HepG2 (cell line): Measurements from ENCODE around the gene FKBP1A. TPM values are rescaled to one million over a fixed set of nuclear protein-coding genes. Genes with fewer than 3 reads are reported as not detected.

Experiments used
- ATAC-seq: fragments of 200-7000 bp; cut with Tn5 transposase; 3 replicates; pipeline ENCODE4 v1.9.1; 2020; ENCODE audit warnings: mild to moderate bottlenecking, moderate library complexity
- BruUV-seq: library from RNA; stranded (reverse); fragments of 400-500 nt; replicated peaks from 2 replicates; lab custom pipeline; 2021; lab: Mats Ljungman, UMichigan
- CTCF ChIA-PET: fragments of 300-600 bp; formaldehyde crosslinking; extraction: SDS; loops from one replicate; lab custom pipeline; 2021; ENCODE audit warnings: low total read pairs, inconsistent platforms, low intra/inter-chr PET ratio; lab: Yijun Ruan, JAX
- POLR2A ChIA-PET: fragments of 350-600 bp; sonication (Branson Sonifier 250); formaldehyde crosslinking; loops from one replicate; lab custom pipeline; 2020; ENCODE audit warnings: antibody characterized with exemption, inconsistent platforms; lab: Yijun Ruan, JAX
- DNase-seq: peaks from one replicate; pipeline ENCODE4 v3.0.0-alpha.2; 2015; ENCODE audit warnings: low spot score
- FAIRE-seq: peaks from 3 replicates; lab custom pipeline; 2011; peaks lifted over from hg19 to GRCh38; lab: Jason Lieb, UNC
- H2AFZ ChIP-seq: one replicate; pipeline ENCODE4 v1.6.1; 2011; ENCODE audit warnings: low read length, inconsistent platforms
- H3K27ac ChIP-seq: fragments of 300-600 bp; 3 replicates; pipeline ENCODE4 v1.8.0; 2011; ENCODE audit warnings: mixed run types, mild to moderate bottlenecking, mixed read lengths, low read length, inconsistent platforms; ENCODE audit not compliant: insufficient read depth; ENCODE audit errors: extremely low read length
- H3K27me3 ChIP-seq, 2 experiments: fragments of 200-600 bp in 1 of 2; 2 replicates in 1 of 2; 3 replicates in 1 of 2; pipeline versions ENCODE4 v1.6.0 to v1.8.0; 2011; ENCODE audit warnings: low read length in 2 of 2, mild to moderate bottlenecking in 2 of 2, moderate library complexity in 2 of 2, inconsistent platforms in 1 of 2; ENCODE audit not compliant: insufficient read depth in 2 of 2, control insufficient read depth in 1 of 2
- H3K36me3 ChIP-seq, 2 experiments: fragments of 200-600 bp in 1 of 2; replicated peaks in 1 of 2; 2 replicates in 1 of 2; 3 replicates in 1 of 2; pipeline versions ENCODE4 v1.5.1 to v1.8.0; 2011; ENCODE audit warnings: low read length in 2 of 2, inconsistent platforms in 1 of 2; ENCODE audit not compliant: insufficient read depth in 2 of 2, control insufficient read depth in 1 of 2
- H3K4me1 ChIP-seq: 2 replicates; pipeline ENCODE4 v1.5.1; 2012; ENCODE audit warnings: low read length, inconsistent platforms; ENCODE audit not compliant: insufficient read depth
- H3K4me2 ChIP-seq: 2 replicates; pipeline ENCODE4 v1.6.0; 2011; ENCODE audit warnings: low read depth, low read length, inconsistent platforms
- H3K4me3 ChIP-seq, 3 experiments: fragments of 200-600 bp in 1 of 3; sonication (generic), shearing (Covaris generic) in 1 of 3; replicated peaks in 1 of 3; 2 replicates each; pipeline ENCODE4 v1.5.1; 2011 to 2016; ENCODE audit warnings: low read length in 3 of 3, inconsistent platforms in 2 of 3, low read depth in 2 of 3, mild to moderate bottlenecking in 2 of 3, control low read depth in 1 of 3, mixed read lengths in 1 of 3; ENCODE audit not compliant: insufficient read depth in 1 of 3
- H3K79me2 ChIP-seq: one replicate; pipeline ENCODE4 v1.6.1; 2011; ENCODE audit warnings: low read length, inconsistent platforms; ENCODE audit not compliant: insufficient read depth
- H3K9ac ChIP-seq: 2 replicates; pipeline ENCODE4 v1.6.0; 2011; ENCODE audit warnings: mild to moderate bottlenecking, low read depth, low read length, inconsistent platforms; ENCODE audit not compliant: insufficient read depth
- H3K9me3 ChIP-seq: 2 replicates; pipeline ENCODE4 v1.5.1; 2012; ENCODE audit warnings: mild to moderate bottlenecking, low read length
- H4K20me1 ChIP-seq: 2 replicates; pipeline ENCODE4 v1.6.0; 2011; ENCODE audit warnings: inconsistent platforms, mild to moderate bottlenecking, low read length, moderate library complexity; ENCODE audit not compliant: insufficient read depth
- CTCF ChIP-seq: sonication (generic); formaldehyde crosslinking; IDR thresholded peaks from 2 replicates; pipeline ENCODE4 v1.5.0; 2020; ENCODE audit warnings: mild to moderate bottlenecking, missing genetic modification reagents, moderate library complexity
- ERF ChIP-seq: IDR thresholded peaks from 2 replicates; pipeline ENCODE4 v1.6.1; 2018; ENCODE audit warnings: missing biosample characterization, missing genetic modification reagents
- HMGA1 ChIP-seq: sonication (generic); formaldehyde crosslinking; conservative IDR thresholded peaks from 2 replicates; pipeline ENCODE4 v1.4.0; 2020; ENCODE audit warnings: missing genetic modification reagents
- POLR2A ChIP-seq, 2 experiments: IDR thresholded peaks; 2 replicates each; pipeline ENCODE4 v1.6.1; 2011; ENCODE audit warnings: low read depth in 2 of 2, low read length in 2 of 2, mild to moderate bottlenecking in 1 of 2, moderate library complexity in 1 of 2; ENCODE audit not compliant: insufficient read depth in 1 of 2
- POLR2AphosphoS2 ChIP-seq: IDR thresholded peaks from 2 replicates; pipeline ENCODE4 v1.6.1; 2011; ENCODE audit warnings: low read depth, low read length, improper control_type of control experiment
- POLR2AphosphoS5 ChIP-seq: IDR thresholded peaks from 2 replicates; pipeline ENCODE4 v1.6.1; 2012; ENCODE audit warnings: low read depth, low read length
- POLR2G ChIP-seq: fragments of 200-400 bp; formaldehyde crosslinking; IDR thresholded peaks from 2 replicates; pipeline ENCODE4 v1.6.1; 2018; ENCODE audit warnings: mild to moderate bottlenecking, low read depth, low read length, moderate library complexity
- SAFB2 ChIP-seq: sonication (generic); formaldehyde crosslinking; IDR thresholded peaks from 2 replicates; pipeline ENCODE4 v1.5.1; 2020; ENCODE audit warnings: missing genetic modification reagents, low read depth, mild to moderate bottlenecking, borderline replicate concordance
- SIX1 ChIP-seq: sonication (generic); formaldehyde crosslinking; IDR thresholded peaks from 2 replicates; pipeline ENCODE4 v1.4.0; 2020; ENCODE audit warnings: missing genetic modification reagents, borderline replicate concordance
- ZNF431 ChIP-seq: sonication (generic); formaldehyde crosslinking; IDR thresholded peaks from 2 replicates; pipeline ENCODE4 v1.9.0; 2022; ENCODE audit warnings: missing genetic modification reagents, low read depth, mild to moderate bottlenecking, borderline replicate concordance
- ZNF629 ChIP-seq: sonication (generic); formaldehyde crosslinking; conservative IDR thresholded peaks from 2 replicates; pipeline ENCODE4 v1.5.0; 2020; ENCODE audit warnings: missing genetic modification reagents
- ZNF747 ChIP-seq: sonication (generic); formaldehyde crosslinking; IDR thresholded peaks from 2 replicates; pipeline ENCODE4 v1.8.1; 2023; ENCODE audit warnings: missing genetic modification reagents, mild to moderate bottlenecking, borderline replicate concordance
- WGBS: methylation state at CpG from one replicate; pipeline ENCODE4 v1.1.6; 2017; ENCODE audit warnings: low lambda C conversion rate; 5-methylcytosine and 5-hydroxymethylcytosine counted together
- in situ Hi-C: cut with HindIII; loops from 2 replicates; pipeline ENCODE4 v1.10.0; 2017; ENCODE audit warnings: low pct_unique_long_range_greater_than_20kb; ENCODE audit not compliant: extremely low pct_ligation_motif_present
- intact Hi-C: fragments of 100-400 bp; cut with micrococcal nuclease; formaldehyde crosslinking; loops from one replicate; pipeline ENCODE4 v1.10.0; 2022; ENCODE audit not compliant: unreplicated experiment
- polyA plus RNA-seq, 8 experiments: library from polyadenylated mRNA; depleted of rRNA in 3 of 8; stranded (reverse) in 7 of 8; unstranded in 1 of 8; fragments of >200 nt; fragmentation: Illumina TruSeq in 4 of 8; extraction: Trizol in 4 of 8; gene quantifications; 2 replicates each; pipeline versions ENCODE4 v1.2.1 to v1.2.3, GENCODE V29; 2011 to 2016; ENCODE audit warnings: low read depth in 4 of 8, missing spikeins in 1 of 8, mixed read lengths in 1 of 8; ENCODE audit not compliant: insufficient read depth in 1 of 8
- total RNA-seq, 5 experiments: library from RNA; depleted of rRNA; stranded (reverse); fragments of >200 nt; fragmentation: Illumina TruSeq; extraction: Trizol; gene quantifications; 2 replicates each; pipeline ENCODE4 v1.2.3, GENCODE V29; 2016; ENCODE audit warnings: low read depth in 1 of 5
- TF ChIP-seq, protein P1 (sequence below): sonication (generic); formaldehyde crosslinking; conservative IDR thresholded peaks from 2 replicates; pipeline ENCODE4 v1.8.0; 2022; ENCODE audit warnings: missing genetic modification reagents
- TF ChIP-seq, protein P2 (sequence below): sonication (generic); formaldehyde crosslinking; IDR thresholded peaks from 2 replicates; pipeline ENCODE4 v1.5.1; 2020; ENCODE audit warnings: missing genetic modification reagents, mild to moderate bottlenecking, borderline replicate concordance

FKBP1A gene
- total and polyA plus RNA-seq, 2 of the 13 experiments (the other 11 are each of a cell fraction or from before 2014, with no cell fraction given), result 119 to 468 TPM

DNA sequence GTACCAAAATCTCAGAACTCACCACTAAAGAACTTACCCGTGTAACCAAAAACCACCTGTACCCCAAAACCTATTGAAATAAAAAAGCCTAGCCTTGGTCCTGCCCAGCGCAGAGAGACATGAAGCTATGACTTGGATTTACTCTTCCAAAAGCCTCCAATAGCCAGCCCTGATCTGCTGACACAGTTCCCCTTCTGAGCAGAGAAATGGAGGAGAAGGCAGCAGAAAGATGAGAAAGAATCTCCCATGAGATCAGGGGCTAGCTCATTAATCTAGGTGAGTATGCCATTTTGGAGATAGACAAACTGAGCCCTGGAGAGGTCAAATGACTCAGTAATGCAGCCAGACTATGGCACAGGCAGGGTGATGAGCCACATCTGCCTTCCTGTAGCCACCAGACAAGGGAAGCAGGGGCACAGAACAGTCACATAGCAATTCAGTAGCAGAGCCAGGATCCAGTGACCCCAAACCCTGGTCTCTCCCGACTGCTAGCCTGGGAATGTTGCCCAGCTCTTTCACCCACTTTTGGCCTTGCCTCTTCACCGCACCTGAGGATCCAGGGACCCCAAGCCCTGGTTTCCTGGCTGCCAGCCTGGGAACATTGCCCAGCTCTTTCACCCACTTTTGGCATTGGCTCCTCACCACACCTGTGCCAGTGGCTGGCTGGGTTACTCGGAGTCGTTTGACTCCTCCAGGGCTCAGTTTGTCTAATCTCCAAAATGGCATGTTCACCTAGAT lies 56.7 kb downstream of the FKBP1A start:
- H3K36me3 ChIP-seq, result peaks cover 5 to 13% of the 10 kb centered on the region in 2 experiments; a peak in 3 of 5 replicates
- ChIA-PET CTCF (no interaction called here), POLR2A (interaction anchor here (2.0 to 3.3 kb wide), 2 partner anchors 8 to 11 kb away, joined by 5 to 35 read pairs; no protein-coding TSS in a partner anchor)
- no peaks in the 10 kb centered on the region for H3K9me3 ChIP-seq
- DNase-seq (no peak), ATAC-seq (no peak), FAIRE-seq (no peak)
- H3K27me3 ChIP-seq, result no peaks in the 10 kb centered on the region
- no peak overlapping the region for H3K4me2 ChIP-seq
- 98% methylated on average over 6 of the region's 6 CpGs for WGBS
- in situ Hi-C loops, result no loop called here
- H4K20me1 ChIP-seq, result no peaks in the 10 kb centered on the region; the same call in 1 of the 2 replicates
- no peak overlapping the region for H2AFZ ChIP-seq
- no peak for TF ChIP-seq ZNF747 (CRISPR knock-in tag)
- TF ChIP-seq ZNF629 (CRISPR knock-in tag), result 0 out of 2 replicates have a peak, but pooled peaks have one; percentile 38
- peak; percentile 36; the same call in 1 of the 2 replicates for TF ChIP-seq POLR2AphosphoS5
- no peak for TF ChIP-seq ERF (CRISPR knock-in tag)
- TF ChIP-seq SIX1 (CRISPR knock-in tag), result no peak
- no peak for TF ChIP-seq HMGA1 (CRISPR knock-in tag)
- TF ChIP-seq SAFB2 (CRISPR knock-in tag), result no peak
- TF ChIP-seq, protein P1, sequence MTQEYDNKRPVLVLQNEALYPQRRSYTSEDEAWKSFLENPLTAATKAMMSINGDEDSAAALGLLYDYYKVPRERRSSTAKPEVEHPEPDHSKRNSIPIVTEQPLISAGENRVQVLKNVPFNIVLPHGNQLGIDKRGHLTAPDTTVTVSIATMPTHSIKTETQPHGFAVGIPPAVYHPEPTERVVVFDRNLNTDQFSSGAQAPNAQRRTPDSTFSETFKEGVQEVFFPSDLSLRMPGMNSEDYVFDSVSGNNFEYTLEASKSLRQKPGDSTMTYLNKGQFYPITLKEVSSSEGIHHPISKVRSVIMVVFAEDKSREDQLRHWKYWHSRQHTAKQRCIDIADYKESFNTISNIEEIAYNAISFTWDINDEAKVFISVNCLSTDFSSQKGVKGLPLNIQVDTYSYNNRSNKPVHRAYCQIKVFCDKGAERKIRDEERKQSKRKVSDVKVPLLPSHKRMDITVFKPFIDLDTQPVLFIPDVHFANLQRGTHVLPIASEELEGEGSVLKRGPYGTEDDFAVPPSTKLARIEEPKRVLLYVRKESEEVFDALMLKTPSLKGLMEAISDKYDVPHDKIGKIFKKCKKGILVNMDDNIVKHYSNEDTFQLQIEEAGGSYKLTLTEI (CRISPR knock-in tag), result no peak
- TF ChIP-seq, protein P2, sequence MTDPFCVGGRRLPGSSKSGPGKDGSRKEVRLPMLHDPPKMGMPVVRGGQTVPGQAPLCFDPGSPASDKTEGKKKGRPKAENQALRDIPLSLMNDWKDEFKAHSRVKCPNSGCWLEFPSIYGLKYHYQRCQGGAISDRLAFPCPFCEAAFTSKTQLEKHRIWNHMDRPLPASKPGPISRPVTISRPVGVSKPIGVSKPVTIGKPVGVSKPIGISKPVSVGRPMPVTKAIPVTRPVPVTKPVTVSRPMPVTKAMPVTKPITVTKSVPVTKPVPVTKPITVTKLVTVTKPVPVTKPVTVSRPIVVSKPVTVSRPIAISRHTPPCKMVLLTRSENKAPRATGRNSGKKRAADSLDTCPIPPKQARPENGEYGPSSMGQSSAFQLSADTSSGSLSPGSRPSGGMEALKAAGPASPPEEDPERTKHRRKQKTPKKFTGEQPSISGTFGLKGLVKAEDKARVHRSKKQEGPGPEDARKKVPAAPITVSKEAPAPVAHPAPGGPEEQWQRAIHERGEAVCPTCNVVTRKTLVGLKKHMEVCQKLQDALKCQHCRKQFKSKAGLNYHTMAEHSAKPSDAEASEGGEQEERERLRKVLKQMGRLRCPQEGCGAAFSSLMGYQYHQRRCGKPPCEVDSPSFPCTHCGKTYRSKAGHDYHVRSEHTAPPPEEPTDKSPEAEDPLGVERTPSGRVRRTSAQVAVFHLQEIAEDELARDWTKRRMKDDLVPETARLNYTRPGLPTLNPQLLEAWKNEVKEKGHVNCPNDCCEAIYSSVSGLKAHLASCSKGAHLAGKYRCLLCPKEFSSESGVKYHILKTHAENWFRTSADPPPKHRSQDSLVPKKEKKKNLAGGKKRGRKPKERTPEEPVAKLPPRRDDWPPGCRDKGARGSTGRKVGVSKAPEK, result no peak
- peak; percentile 35; the same call in 1 of the 2 replicates for TF ChIP-seq POLR2G
- TF ChIP-seq POLR2A (IDR thresholded peaks at IDR 0.05; ENCODE audit: insufficient read depth in 1 of 2, low read depth in 2 of 2, low read length in 2 of 2), result peak in 1 of 2 experiments; percentile 30; a peak in 1 of 4 replicates
- no peak for TF ChIP-seq ZNF431 (CRISPR knock-in tag)
- TF ChIP-seq CTCF (CRISPR knock-in tag), result no peak
- no peak for TF ChIP-seq POLR2AphosphoS2
- no peak overlapping the region for H3K4me3 ChIP-seq
- no peak overlapping the region for H3K9ac ChIP-seq
- H3K4me1 ChIP-seq, result peaks cover 17% of the 10 kb centered on the region
- H3K79me2 ChIP-seq, result no peaks in the 10 kb centered on the region
- H3K27ac ChIP-seq, result no peak overlapping the region
- BruUV-seq, result no TSS peak
- intact Hi-C loops, result no loop called here
